ENCODE measurements around the gene PGM2.
"Not testable (repeated sequence)": the region's sequence is repeated elsewhere in the genome, so short reads cannot be mapped to it uniquely, and the experiment has no call there.

PGM2 gene

GRCh38 chr4:37826295-37827029 lies at the start of gene PGM2:
PGM2 (plus strand) TSS chr4:37826686; CDS start chr4:37826733, 47 bp downstream.
- DNase-seq, result peak; percentile 43 to 72

- no peak for DNase-seq
Observed at GRCh38 chr4:37779896-37780295, 46.6 kb upstream of the PGM2 start.

- no peak for DNase-seq
Observed at GRCh38 chr4:37780444-37781130, 45.9 kb upstream of the PGM2 start.

GRCh38 chr4:37781131-37781455 lies 45.4 kb upstream of the PGM2 start:
- no peak for DNase-seq

- DNase-seq, result not testable (repeated sequence)
Observed at GRCh38 chr4:37786267-37786666, 40.2 kb upstream of the PGM2 start.

GRCh38 chr4:37787883-37788460 lies 38.5 kb upstream of the PGM2 start:
- DNase-seq, result not testable (repeated sequence)

- no peak for DNase-seq
Observed at GRCh38 chr4:37788819-37789218, 37.7 kb upstream of the PGM2 start.

- DNase-seq, result no peak
Observed at GRCh38 chr4:37792241-37792640, 34.2 kb upstream of the PGM2 start.

GRCh38 chr4:37793562-37793961 lies 32.9 kb upstream of the PGM2 start:
- DNase-seq, result no peak

- DNase-seq, result no peak
Observed at GRCh38 chr4:37794056-37794455, 32.4 kb upstream of the PGM2 start.

- no peak for DNase-seq
Observed at GRCh38 chr4:37795581-37796195, 30.8 kb upstream of the PGM2 start.

GRCh38 chr4:37797374-37797773 lies 29.1 kb upstream of the PGM2 start:
- no peak for DNase-seq

- DNase-seq, result no peak
Observed at GRCh38 chr4:37797923-37798322, 28.6 kb upstream of the PGM2 start.

GRCh38 chr4:37798616-37799015 lies 27.9 kb upstream of the PGM2 start:
- DNase-seq, result no peak

- no peak for DNase-seq
Observed at GRCh38 chr4:37799941-37800554, 26.4 kb upstream of the PGM2 start.

GRCh38 chr4:37802068-37802666 lies 24.3 kb upstream of the PGM2 start:
- DNase-seq, result peak; percentile 30 to 56

- DNase-seq, result peak in 1 of 2 experiments; percentile 11
Observed at GRCh38 chr4:37803348-37803973, 23.0 kb upstream of the PGM2 start.

GRCh38 chr4:37805091-37805490 lies 21.4 kb upstream of the PGM2 start:
- DNase-seq, result no peak

GRCh38 chr4:37812713-37813112 lies 13.8 kb upstream of the PGM2 start:
- no peak for DNase-seq

GRCh38 chr4:37815591-37815990 lies 10.9 kb upstream of the PGM2 start:
- no peak for DNase-seq

GRCh38 chr4:37816006-37816405 lies 10.5 kb upstream of the PGM2 start:
- no peak for DNase-seq

GRCh38 chr4:37816719-37817118 lies 9.8 kb upstream of the PGM2 start:
- no peak for DNase-seq
